ENCODE results near the gene CT83.

DNA sequence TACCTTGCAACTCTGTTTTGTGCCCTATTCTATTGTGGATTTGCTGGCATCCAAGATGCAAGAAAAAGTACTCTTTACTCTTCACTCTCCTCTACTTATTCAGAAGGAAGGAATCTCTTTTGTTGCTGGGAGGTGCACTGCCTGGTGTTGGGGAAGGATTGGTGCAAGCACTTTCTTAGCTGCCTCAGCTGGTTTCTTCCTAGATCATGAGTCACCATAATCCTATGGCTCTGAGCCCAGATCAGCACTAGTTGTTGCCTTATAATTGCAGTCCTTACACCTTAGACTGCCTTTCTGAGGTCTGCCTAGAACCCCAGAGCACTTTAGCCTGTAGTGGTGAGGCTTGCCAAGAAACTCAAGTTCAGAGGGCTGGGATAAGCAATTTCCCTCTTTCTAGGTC, 37.0 kb upstream of the CT83 start:
- TF ChIP-seq EZH2phosphoT487 (IDR thresholded peaks at IDR 0.05; ENCODE audit: borderline replicate concordance, low read depth) (no peak), TAF1 (IDR thresholded peaks at IDR 0.05; ENCODE audit: borderline replicate concordance, low read depth, low read length) (no peak), POLR2AphosphoS5 (IDR thresholded peaks at IDR 0.05; ENCODE audit: low read depth, low read length) (no peak), EP300 (IDR thresholded peaks at IDR 0.05; ENCODE audit: borderline replicate concordance in 1 of 2, low read depth in 1 of 2, low read length in 1 of 2) (no peak)
- TF ChIP-seq, protein P1, sequence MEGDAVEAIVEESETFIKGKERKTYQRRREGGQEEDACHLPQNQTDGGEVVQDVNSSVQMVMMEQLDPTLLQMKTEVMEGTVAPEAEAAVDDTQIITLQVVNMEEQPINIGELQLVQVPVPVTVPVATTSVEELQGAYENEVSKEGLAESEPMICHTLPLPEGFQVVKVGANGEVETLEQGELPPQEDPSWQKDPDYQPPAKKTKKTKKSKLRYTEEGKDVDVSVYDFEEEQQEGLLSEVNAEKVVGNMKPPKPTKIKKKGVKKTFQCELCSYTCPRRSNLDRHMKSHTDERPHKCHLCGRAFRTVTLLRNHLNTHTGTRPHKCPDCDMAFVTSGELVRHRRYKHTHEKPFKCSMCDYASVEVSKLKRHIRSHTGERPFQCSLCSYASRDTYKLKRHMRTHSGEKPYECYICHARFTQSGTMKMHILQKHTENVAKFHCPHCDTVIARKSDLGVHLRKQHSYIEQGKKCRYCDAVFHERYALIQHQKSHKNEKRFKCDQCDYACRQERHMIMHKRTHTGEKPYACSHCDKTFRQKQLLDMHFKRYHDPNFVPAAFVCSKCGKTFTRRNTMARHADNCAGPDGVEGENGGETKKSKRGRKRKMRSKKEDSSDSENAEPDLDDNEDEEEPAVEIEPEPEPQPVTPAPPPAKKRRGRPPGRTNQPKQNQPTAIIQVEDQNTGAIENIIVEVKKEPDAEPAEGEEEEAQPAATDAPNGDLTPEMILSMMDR (IDR thresholded peaks at IDR 0.05), result no peak
- TF ChIP-seq, protein P2, sequence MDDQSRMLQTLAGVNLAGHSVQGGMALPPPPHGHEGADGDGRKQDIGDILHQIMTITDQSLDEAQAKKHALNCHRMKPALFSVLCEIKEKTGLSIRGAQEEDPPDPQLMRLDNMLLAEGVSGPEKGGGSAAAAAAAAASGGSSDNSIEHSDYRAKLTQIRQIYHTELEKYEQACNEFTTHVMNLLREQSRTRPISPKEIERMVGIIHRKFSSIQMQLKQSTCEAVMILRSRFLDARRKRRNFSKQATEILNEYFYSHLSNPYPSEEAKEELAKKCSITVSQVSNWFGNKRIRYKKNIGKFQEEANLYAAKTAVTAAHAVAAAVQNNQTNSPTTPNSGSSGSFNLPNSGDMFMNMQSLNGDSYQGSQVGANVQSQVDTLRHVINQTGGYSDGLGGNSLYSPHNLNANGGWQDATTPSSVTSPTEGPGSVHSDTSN (IDR thresholded peaks at IDR 0.05), result no peak
- TF ChIP-seq, protein P3, sequence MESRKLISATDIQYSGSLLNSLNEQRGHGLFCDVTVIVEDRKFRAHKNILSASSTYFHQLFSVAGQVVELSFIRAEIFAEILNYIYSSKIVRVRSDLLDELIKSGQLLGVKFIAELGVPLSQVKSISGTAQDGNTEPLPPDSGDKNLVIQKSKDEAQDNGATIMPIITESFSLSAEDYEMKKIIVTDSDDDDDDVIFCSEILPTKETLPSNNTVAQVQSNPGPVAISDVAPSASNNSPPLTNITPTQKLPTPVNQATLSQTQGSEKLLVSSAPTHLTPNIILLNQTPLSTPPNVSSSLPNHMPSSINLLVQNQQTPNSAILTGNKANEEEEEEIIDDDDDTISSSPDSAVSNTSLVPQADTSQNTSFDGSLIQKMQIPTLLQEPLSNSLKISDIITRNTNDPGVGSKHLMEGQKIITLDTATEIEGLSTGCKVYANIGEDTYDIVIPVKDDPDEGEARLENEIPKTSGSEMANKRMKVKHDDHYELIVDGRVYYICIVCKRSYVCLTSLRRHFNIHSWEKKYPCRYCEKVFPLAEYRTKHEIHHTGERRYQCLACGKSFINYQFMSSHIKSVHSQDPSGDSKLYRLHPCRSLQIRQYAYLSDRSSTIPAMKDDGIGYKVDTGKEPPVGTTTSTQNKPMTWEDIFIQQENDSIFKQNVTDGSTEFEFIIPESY (IDR thresholded peaks at IDR 0.05; ENCODE audit: borderline replicate concordance, low read depth), result no peak
